GM21723 (cell line): Measurements from ENCODE around the gene ATG13.

ENCODE experiments used
- ATAC-seq: cut with Tn5 transposase; IDR thresholded peaks from one replicate; pipeline ENCODE4 v1.9.1; 2021; ENCODE audit warnings: mild to moderate bottlenecking, moderate library complexity; ENCODE audit not compliant: unreplicated experiment

Gene ATG13

DNA sequence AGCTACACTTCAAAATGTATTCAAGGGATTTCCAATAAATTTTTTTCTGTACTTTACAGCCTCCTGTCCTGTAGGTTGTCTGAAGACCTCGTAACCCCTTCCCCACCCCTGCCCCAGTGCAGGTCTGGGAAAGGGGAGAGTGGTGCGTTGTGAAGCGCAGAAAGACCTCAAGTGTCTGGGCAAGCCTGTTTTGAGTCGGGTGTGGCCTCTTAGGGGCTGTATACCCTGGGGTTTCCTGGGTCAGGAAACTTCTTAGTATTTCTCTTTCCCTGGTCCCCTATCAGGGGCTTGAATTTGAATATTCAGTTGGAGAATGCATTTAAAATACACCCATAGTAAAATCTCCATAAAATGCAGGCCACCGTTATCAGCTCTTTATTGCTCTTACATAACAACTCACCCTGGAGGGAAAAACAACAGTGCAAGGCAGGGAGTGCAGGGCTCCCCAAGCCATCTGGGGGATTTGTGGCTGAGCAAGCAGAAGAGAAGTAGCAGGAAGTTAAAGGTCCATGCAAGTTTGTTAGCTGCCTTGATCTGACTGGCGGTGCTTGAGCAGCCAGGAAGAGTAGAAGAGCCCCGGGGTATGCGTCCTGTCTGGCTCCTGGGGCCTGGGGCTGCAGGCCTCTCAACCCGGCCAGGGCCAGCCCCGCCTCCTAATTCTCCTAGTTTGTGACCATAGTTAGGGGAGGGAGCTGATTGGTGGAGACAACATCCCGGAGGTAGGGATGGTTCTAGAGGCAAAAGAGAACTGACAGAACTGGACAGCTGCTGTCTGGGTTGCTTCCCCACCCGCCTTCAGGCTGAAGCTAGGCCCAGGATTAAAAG is 57.3 kb downstream of the ATG13 start:
- no peak for ATAC-seq

- ATAC-seq, result no peak
Measured at GRCh38 chr11:46675288-46675851, 58.0 kb downstream of the ATG13 start.

DNA sequence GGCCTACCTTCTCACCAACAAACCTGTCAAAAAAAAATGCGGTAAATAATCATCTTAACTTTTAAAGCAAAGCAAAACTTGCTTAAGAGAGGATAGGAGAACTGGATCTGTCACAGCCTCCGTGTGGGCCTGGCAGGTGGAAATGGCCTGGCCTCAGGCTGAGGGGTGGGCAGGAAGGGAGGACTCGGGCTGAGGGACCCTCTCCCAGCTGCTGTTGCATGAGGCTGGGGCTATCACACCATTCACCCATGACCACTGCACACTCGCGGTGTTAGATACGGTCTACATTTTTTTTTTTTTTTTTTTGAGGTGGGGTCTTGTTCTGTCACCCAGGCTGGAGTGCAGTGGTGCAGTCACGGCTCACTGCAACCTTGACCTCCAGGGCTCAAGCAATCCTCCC is 58.6 kb downstream of the ATG13 start:
- ATAC-seq, result no peak

- ATAC-seq, result no peak
Measured at GRCh38 chr11:46676436-46677158, 59.2 kb downstream of the ATG13 start.

DNA sequence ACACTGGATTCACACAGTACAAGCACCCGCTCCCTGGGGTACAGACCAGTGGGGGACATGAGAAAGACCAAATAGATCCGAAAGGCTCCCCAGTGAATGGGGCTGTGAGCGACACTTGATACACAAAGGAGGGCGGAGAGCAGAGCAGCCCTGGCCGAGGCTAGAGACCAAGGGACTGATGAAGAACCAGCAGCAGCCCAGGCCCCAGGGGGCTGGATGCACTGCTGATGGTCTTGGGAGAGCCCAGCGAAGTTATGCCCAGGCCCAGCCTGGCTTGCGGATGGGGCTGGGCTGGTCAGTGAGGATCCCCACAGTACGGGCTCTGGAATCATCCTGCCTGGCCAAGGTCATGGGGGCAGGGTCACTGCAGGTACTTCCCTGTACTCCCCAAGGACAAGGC is 59.8 kb downstream of the ATG13 start:
- ATAC-seq, result no peak

DNA sequence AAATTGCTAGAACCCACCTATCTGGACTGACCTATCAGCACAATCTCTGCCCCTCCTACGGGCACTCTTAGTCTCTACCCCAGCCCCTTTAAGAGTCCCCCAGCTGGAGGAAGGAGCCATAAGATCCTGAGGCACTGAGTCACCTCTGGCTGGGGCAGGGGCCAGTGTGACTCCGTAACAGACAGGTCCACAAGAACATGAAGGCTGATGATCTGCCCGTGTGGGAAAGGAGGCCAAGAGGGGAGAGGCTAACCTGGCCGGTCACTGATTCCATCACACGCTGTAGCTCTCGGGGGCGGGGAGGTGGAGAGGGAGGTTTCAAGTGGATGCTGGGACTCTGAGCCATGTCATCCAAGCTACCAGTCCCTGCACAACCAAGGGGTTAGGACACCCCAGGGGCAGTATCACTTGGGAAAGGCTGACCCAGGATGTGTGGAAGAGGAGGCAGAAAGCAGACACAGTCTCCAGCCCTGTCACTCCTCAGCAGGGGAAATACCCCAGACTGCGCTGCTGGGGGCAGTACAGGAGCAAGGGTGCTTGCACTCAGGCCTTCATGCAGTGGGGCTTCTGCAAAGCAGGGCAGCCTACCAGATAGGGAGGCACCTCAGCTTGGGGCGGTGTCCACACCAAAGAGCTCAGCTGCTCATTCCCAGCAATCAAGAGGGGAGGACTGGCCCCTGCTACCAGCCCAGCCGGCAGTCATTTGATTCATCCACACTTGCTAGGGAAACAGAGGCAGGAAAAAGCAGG is 60.8 kb downstream of the ATG13 start:
- ATAC-seq, result no peak

GRCh38 chr11:46678741-46679130 is 61.4 kb downstream of the ATG13 start:
- no peak for ATAC-seq

- no peak for ATAC-seq
Measured at GRCh38 chr11:46679241-46680163, 62.1 kb downstream of the ATG13 start.

DNA sequence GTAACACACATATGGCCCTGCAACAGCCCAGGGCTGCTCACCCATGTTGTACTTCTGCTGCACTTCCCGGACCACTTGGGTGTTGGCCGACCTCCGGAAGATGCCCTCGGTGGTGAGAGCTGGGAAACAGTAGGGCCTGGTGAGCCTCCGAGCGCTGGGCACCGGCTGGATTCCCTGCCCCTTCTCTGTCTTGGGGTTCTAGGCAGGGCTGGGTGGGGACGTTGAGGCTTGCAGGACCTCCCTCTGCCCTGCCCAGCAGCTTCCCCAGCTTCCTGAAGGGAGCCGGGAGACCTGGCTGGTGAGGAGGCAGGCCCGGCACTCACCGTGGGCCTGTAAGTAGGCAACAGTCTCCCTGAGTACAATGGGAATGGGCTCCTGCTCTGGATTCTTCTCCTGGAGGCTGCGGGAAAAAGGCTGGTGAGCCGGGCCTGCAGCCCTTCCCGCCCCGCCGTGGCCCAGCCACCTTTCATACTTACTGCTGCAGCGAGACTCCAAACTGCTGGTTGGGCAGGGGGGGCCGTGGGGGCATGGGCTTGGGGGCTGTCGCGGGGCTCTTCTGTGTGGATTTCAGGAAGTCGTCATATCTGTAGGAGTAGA is 62.9 kb downstream of the ATG13 start:
- ATAC-seq, result no peak

DNA sequence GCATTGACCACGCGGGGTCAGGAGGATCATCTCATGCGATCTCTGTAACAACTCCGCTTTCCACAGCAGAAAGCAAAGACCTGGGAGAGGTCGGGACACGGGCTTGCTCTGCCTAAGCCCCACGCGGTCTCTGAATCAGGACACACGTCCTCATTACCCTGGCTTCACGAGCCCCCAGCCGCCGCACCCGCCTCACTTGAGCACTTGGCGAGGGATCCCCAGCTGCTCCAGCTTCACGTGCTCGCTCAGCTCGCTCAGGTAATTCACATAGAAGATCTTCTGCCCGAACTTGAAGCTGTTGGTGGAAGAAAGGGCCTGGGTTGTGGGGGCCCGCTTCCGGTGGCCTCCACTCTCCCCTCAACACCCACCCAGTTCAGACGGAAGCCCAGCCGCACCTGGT is 63.5 kb downstream of the ATG13 start:
- ATAC-seq, result no peak

DNA sequence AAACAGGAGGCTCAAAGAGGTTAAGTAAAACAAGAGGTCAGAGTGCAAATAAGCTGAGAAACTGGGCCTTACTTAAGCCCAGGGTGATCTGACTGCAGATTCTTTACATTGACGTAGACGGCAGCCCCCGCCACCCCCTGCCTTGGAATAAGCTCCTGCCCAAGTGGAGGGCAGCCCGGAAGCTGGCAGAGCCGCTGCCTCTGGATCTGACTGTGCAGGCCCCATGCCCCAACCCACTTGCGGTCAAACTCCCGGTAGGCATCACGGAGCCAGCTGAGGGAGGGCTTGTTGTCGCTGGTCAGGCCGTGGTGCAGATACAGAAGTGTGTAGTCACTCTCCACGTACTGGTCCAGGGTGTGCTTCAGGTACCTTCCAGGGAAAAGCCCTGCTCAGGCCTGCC is 64.5 kb downstream of the ATG13 start:
- no peak for ATAC-seq

DNA sequence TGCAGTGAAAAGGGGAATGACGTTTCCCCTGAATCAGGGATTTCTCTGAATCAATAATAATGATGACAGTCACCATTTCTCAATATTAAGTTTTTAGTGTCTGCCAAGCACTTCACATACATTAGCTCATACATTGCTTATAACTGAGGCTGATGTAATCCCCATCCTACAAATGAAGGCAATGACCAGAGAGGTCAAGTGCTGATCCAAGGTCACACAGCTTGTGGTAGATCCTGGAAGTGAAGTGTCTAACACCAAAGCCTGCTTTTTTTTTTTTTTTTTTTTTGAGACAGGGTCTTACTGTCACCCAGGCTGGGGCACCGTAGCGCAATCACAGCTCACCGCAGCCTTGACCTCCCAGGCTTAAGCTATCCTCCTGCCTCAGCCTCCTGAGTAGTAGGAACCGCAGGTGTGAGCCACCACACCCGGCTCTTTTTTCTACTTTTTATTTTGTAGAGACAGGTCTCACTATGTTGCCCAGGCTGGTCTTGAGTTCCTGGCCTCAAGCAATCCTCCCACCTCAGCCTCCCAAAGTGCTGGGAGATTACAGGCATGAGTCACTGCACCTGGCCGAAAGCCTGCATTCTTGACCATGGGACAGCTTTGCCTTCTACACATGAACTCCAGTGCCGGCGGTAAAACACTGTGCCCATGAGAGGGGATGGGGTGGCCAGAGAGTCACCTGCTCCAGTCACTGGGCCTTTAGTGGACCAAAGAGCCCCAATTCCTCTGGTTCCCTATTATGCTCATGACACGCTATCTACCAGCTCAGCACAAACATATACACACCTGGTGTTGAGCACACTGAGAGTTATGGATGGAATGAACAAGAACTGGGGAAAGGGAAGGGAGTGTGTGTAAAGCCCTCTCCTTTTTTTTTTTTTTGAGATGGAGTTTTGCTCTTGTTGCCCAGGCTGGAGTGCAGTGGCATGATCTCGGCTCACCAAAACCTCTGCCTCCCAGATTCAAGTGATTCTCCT is 65.7 kb downstream of the ATG13 start:
- no peak for ATAC-seq

DNA sequence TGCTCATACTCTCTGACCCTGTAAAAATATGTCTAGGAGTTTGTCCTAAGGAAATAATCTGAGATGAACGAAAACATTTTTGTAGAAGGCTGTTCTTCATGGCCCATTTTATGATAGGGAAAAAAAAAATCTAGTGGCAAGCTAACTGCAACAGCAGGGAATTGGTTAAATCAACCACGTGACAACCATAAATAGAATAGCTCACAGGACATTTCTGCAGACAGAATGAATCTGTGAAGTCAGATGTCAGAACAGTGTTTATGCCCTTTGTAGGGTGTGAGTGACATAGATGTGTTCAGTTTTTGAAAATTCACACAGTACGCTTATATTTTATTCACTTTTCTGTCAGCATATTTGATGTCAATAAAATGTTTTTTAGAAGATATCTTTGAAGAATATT is 67.0 kb downstream of the ATG13 start:
- ATAC-seq, result no peak

DNA sequence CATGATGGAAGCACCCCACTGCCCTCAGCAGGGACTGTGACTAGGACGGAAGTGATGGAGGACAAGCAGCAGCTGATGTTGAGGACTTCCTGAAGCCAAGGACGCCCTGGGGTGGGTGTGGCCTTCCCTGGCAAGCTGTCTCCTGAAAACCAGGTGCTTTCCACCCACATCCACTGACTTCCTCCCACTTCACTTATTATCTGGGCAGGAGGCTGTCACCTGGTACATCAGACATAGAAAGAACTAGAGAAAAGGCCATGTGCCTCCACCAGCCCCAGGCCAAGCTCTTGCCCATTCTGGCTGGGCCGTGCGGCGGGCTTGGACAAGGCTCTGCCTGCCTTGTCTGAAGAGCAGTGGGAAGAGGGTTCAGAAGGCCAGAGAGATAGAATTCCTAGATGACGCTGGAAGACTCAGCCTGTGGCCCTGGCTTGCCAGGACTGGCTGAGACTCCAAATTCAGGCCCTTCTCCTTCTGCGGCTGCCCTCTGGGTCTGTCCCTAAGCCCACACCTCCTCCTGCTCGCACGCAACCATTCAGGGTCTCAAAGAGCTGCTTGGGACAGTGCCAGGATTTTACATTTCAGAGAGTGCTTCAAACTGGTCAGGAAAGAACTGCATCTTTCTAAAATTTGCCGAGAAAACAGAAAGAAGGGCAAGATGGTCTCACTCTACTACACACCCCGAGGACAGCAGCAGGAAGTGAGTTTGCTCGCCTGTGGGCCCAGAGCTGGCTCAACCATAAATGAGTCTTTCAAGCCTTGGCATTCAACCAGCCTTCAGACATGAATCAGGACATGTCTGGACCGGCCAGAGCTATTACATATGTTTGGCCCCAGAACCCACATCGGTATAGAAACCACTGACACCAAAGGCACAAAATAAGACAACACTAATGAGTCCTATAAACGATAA is 69.8 kb downstream of the ATG13 start:
- ATAC-seq, result no peak

- no peak for ATAC-seq
Measured at GRCh38 chr11:46690702-46691101, 73.3 kb downstream of the ATG13 start.

- no peak for ATAC-seq
Measured at GRCh38 chr11:46692450-46692849, 75.1 kb downstream of the ATG13 start.

DNA sequence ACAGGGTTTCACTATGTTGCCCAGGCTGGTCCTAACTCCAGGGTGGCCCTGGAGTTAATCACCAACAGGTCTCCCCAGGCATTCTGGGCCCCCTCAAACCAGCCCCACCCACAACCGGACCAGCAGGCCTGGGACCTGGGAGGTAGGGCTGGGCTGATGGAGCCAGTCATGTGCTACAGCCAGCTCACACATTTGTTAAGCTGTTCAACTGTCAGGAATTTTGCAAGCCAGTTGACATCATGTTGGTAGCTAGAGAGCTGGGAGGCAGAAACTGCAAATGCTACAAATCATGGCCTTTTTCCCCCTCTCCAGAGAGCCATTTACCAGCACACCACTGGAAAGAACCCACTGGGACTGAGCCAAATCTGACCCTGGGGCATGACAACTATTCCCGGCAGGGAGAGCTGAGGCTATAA is 76.3 kb downstream of the ATG13 start:
- ATAC-seq, result no peak

DNA sequence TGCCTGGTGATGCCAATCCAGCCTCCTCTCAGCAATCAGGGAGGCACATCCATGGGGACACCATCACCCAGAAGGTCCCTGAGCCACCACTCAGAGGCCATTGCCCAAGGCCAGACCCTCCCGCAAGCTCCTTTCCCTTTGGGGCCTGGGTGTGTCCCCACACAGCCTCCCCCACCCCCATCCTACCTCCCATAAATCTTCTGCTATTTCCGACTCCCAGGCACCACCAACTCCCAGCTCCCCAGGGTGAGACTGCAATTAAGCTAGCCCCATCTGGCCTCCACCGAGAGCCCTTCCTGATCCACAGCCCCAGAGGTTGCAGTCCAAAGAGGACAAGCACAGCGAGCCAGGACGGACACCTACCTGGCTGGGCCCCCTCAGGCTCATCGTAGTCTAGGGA is 76.7 kb downstream of the ATG13 start:
- ATAC-seq, result no peak
